Activated T-helper 1 cell treated with anti-CD3 and anti-CD28 coated beads, Interleukin-12 subunit alpha, Interleukin-12 subunit beta, Interleukin-2, Interleukin-4 antibody, amounts not matched to agents 30 ng/mL and 10 ng/mL and 1 ng/mL, durations not matched to agents 14 hours and 24 hours and 36 hours (primary cell): ENCODE measurements around the gene TSPAN11. TPM values are rescaled to one million over a fixed set of nuclear protein-coding genes. Genes with fewer than 3 reads are reported as not detected.

Experiments
- DNase-seq: peaks from one replicate; pipeline ENCODE4 v3.0.0; 2021; ENCODE audit warnings: low spot score
- H3K27ac Mint-ChIP-seq: one replicate; pipeline ENCODE4 v1.8.0; 2021; ENCODE audit warnings: mild to moderate bottlenecking, mixed read lengths
- H3K27me3 Mint-ChIP-seq: one replicate; pipeline ENCODE4 v1.8.0; 2022; ENCODE audit warnings: mild to moderate bottlenecking, moderate library complexity, mixed read lengths; ENCODE audit not compliant: insufficient read depth
- H3K36me3 Mint-ChIP-seq: one replicate; pipeline ENCODE4 v1.8.0; 2021; ENCODE audit warnings: low read depth, mixed read lengths
- H3K4me1 Mint-ChIP-seq: one replicate; pipeline ENCODE4 v1.8.0; 2021; ENCODE audit warnings: low read depth, mixed read lengths
- H3K4me3 Mint-ChIP-seq: one replicate; pipeline ENCODE4 v1.8.0; 2021; ENCODE audit warnings: mild to moderate bottlenecking, moderate library complexity, mixed read lengths
- H3K9me3 Mint-ChIP-seq: one replicate; pipeline ENCODE4 v1.8.0; 2021; ENCODE audit warnings: mixed read lengths
- intact Hi-C: fragments of 100-400 bp; cut with micrococcal nuclease; formaldehyde crosslinking; loops from one replicate; pipeline ENCODE4 v1.15.1; 2024
- total RNA-seq: library from RNA; stranded (reverse); gene quantifications from 2 replicates; pipeline ENCODE4 v1.2.3, GENCODE V29; 2022

TSPAN11 gene
- total RNA-seq, 1 donor from 2014 or later: not detected

DNA sequence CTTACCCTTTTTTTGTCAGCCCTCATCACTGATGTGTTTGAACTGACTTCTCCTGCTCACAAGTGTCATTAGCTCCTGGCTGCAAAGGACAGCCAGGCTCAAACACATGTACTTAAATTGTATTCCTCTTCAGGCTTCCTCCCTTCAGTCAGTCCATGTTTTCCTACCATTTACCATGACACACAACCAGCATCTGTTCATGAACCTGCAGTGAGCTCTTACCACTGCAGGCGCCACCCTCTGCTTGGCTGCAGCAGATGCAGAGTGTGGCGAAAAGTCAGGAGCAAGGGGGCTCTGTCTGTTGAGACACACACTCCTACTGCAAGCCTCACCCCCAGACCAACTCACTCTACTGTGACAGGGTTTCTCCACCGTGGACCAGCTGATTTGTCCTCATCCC is 70.2 kb downstream of the TSPAN11 start:
- Mint-ChIP-seq H3K27me3 (peaks cover 2% of the 10 kb centered on the region), H3K4me1 (no peaks in the 10 kb centered on the region), H3K9me3 (no peaks in the 10 kb centered on the region), H3K36me3 (no peaks in the 10 kb centered on the region), H3K27ac (no peak overlapping the region), H3K4me3 (no peak overlapping the region)
- intact Hi-C loops: no loop called here
- no peak for DNase-seq

DNA sequence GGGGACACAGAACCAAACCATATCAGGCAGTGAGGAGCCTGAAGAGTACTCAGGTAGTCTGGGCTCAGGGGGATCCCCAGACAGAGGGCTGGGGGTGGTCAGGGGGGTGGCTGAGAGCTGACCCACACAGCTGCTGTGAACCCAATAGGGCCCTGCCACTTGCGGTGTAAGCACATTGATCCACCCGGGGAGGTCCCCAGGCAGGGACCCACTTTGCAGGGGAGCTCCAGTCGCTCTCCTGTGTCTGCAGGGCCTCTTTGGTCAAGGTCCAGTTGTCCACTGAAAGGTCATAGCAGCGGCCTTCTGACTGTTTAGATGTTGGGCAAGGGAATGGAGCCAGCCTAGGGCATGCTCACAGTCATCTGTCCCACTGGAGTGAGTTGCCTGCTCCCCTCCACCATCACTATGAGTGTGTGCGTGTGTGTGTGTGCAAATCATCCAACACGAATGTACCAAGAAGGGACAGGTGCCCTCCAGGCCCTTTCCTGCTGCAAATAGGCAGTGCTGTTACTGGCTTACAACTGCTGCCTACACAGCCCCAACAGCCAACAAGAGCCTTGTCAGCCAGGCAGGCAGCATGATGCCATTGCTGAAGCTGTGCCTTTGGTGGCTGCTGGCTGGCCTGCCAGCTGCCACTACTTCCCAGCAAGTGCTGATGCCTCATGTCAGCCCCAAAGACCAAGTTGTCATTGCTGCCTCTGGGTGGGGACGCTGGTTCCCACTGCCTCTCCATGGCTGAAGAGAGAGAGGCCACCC is 71.3 kb downstream of the TSPAN11 start:
- intact Hi-C loops: no loop called here
- DNase-seq: no peak
- Mint-ChIP-seq H3K4me1 (no peaks in the 10 kb centered on the region), H3K9me3 (no peaks in the 10 kb centered on the region), H3K36me3 (no peaks in the 10 kb centered on the region), H3K4me3 (no peak overlapping the region), H3K27ac (no peak overlapping the region), H3K27me3 (peaks cover 2% of the 10 kb centered on the region)

DNA sequence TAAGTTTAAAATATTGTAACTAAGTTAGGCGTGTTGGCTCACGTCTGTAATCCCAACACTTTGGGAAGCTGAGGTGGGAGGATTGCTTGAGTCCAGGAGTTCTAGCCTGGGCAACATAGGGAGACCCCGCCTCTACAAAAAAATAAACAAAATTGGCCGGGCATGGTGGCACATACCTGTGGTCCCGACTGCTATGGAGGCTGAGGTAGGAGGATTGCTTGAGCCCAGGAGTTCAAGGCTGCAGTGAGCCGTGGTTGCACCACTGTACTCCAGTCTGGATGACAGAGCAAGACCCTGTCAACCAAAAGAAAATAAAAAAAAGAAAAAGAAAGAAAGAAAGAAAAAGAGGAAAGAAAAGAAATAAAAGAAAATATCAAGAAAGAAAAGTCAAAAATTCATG is 72.5 kb downstream of the TSPAN11 start:
- H3K27ac Mint-ChIP-seq: no peak overlapping the region
- no peaks in the 10 kb centered on the region for H3K4me1 Mint-ChIP-seq
- no peak for DNase-seq
- no peaks in the 10 kb centered on the region for H3K36me3 Mint-ChIP-seq
- intact Hi-C loops: no loop called here
- H3K27me3 Mint-ChIP-seq: peaks cover 2% of the 10 kb centered on the region
- no peak overlapping the region for H3K4me3 Mint-ChIP-seq
- H3K9me3 Mint-ChIP-seq: no peaks in the 10 kb centered on the region

DNA sequence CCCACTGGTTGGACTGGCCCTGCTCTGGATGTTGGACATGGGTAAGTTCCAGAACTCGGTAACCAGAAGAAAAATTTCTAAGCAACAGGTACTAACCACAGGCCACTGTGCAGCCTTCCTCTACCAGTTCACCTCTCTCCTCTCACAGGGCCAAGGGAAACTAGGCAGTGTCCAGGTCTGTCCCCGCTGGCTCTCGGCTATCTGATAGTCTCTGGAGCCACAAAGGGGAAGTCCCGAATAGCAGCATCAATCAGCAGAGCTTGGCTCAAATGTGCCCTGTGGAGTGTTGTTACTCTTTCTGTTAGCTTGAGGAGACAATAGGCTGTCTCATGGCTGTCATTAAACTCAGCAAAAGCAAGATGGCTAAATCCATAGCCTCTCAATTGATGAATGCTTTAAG is 73.2 kb downstream of the TSPAN11 start:
- DNase-seq: no peak
- peaks cover 2% of the 10 kb centered on the region for H3K27me3 Mint-ChIP-seq
- no peaks in the 10 kb centered on the region for H3K36me3 Mint-ChIP-seq
- intact Hi-C loops: no loop called here
- no peak overlapping the region for H3K4me3 Mint-ChIP-seq
- no peaks in the 10 kb centered on the region for H3K9me3 Mint-ChIP-seq
- no peaks in the 10 kb centered on the region for H3K4me1 Mint-ChIP-seq
- no peak overlapping the region for H3K27ac Mint-ChIP-seq

DNA sequence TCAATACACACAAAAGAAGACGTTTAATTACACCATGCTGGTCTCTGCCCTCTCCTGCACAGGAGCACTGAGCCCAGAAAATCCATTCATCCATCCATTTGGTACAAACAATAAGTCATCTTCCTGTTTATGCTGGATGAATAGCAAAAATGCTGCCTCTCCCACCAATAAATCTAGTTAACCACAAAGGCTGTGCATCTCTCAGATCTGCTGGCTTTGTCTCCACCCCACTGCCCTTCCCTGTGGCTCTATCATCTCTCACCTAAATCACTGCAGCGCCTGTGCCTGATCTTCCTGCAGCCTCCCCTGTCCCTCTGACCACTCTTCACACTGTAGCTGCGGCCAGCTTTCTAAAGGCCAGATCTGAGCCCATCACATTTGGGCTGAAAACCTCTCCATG is 74.2 kb downstream of the TSPAN11 start:
- H3K4me3 Mint-ChIP-seq: no peak overlapping the region
- no peaks in the 10 kb centered on the region for H3K4me1 Mint-ChIP-seq
- intact Hi-C loops: no loop called here
- peaks cover 2% of the 10 kb centered on the region for H3K27me3 Mint-ChIP-seq
- DNase-seq: no peak
- no peaks in the 10 kb centered on the region for H3K9me3 Mint-ChIP-seq
- no peak overlapping the region for H3K27ac Mint-ChIP-seq
- no peaks in the 10 kb centered on the region for H3K36me3 Mint-ChIP-seq

DNA sequence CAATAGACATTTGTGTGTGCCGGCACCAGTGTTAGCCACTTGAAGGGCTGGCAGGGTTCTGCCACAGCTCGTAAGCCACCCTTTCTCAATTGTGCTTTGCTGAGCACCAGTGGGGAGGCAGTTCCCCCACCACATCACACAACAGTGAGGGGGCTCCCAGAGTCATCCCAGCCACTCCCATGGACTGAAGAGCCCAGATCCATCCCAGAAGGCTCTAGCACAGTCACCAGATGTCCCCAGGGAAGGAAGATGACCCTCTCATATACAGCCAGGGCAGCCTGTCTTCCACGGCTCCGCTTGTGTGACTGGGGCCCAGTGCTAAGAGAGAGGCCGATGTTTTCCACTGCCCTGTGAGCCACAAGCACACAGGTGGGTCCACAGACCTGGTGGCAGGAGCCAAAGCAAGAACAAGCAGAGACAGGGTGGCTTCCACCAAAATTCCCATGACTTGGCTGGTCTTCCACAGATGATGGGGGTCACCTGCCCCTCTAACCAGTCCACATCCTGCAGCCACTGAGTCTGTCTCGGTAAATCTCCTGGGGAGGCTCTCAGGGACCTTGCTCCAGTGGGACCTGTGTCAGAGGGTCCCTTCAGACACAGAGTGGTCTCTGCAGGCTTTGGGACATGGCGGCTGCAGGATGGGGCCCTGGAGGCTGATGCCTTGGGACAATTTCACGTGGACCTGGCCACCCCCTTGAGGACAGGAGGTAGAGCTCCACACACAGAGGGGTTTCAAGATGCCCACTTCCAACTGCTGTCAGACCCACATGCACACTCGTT is 75.2 kb downstream of the TSPAN11 start:
- no peaks in the 10 kb centered on the region for H3K36me3 Mint-ChIP-seq
- intact Hi-C loops: no loop called here
- no peak overlapping the region for H3K27ac Mint-ChIP-seq
- peaks cover 2% of the 10 kb centered on the region for H3K27me3 Mint-ChIP-seq
- no peak overlapping the region for H3K4me3 Mint-ChIP-seq
- DNase-seq: no peak
- no peaks in the 10 kb centered on the region for H3K4me1 Mint-ChIP-seq
- no peaks in the 10 kb centered on the region for H3K9me3 Mint-ChIP-seq

DNA sequence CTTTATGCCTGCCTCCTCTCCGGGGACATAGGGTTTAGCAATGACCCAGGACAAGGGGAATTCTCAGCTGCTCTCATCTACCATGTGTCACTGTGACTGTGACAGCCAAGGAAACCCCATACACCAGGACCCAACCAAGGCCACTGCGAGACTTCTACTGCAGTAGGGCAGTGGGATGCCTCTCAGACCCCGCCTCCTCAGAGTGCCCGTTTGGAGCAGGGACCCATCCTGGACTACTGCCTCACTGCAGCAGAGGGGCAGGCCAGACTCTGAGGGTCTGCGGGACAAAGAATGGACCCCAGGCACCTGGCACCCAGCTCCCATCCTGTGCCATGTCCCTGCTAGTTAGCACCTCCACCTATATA is 75.8 kb downstream of the TSPAN11 start:
- H3K9me3 Mint-ChIP-seq: no peaks in the 10 kb centered on the region
- no peaks in the 10 kb centered on the region for H3K36me3 Mint-ChIP-seq
- DNase-seq: no peak
- no peak overlapping the region for H3K4me3 Mint-ChIP-seq
- peaks cover 2% of the 10 kb centered on the region for H3K27me3 Mint-ChIP-seq
- H3K27ac Mint-ChIP-seq: no peak overlapping the region
- no peaks in the 10 kb centered on the region for H3K4me1 Mint-ChIP-seq
- intact Hi-C loops: no loop called here

DNA sequence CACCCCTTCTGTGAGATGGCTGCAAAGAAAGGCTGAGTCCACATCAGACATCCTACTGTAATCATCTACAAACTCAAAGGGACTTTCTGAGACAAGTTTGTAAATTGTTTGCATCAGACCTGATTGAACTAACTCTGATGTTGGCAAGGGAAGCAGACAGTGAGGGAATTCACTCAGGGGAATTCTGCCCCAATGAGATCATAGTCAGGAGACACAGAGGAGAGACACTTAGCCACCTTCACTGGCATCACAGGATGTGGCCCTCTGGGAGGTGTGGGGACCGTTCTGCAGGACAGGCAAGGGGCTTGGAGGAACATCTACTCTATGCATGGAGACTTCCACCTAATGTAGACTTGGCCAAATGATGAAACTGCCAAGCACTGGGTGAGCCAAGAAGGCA is 76.5 kb downstream of the TSPAN11 start:
- Mint-ChIP-seq H3K27me3 (peaks cover 2% of the 10 kb centered on the region), H3K4me1 (no peaks in the 10 kb centered on the region), H3K4me3 (no peak overlapping the region)

DNA sequence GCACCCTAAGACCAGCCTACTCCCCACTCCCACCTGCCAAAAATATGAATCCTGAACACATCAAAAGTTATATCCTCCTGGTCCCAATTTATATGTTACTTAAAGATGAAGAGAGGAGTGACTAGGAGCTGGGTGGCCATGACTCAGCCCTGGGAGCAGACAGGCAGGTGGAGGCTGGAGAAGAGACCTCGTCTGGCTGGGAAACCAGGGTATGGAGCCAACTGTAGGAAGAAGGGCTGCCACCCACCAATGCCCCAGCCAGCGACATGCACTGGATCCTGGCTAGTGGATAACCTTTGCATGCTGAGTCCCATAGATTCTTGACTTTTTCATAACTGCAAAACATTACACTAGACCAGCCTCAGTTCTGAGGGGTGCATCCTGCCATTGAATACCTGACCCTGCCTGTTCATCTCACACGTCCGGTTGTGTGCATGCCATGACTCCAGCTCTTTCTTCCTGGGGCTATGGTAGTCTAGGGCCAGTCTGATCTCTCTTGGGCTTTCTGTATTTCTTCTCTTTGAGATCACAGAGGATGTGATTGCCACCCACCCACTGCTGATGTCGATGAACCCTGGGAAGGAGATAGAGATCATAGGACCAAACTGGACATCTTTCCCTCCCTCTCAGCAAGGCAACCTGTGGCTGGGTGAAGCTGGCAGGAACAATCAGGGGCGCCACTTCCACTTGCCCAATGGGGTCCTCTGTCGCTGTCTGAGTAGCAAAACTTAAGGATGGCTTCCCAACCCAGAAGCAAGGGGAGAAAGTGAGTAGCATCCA is 77.5 kb downstream of the TSPAN11 start:
- Mint-ChIP-seq H3K36me3 (no peaks in the 10 kb centered on the region), H3K27me3 (peaks cover 2% of the 10 kb centered on the region), H3K4me1 (no peaks in the 10 kb centered on the region), H3K27ac (no peak overlapping the region), H3K9me3 (no peaks in the 10 kb centered on the region), H3K4me3 (no peak overlapping the region)
- DNase-seq: no peak
- intact Hi-C loops: no loop called here

More for the DNA sequence above, 76.5 kb downstream of the TSPAN11 start:
- Mint-ChIP-seq H3K27ac (no peak overlapping the region), H3K9me3 (no peaks in the 10 kb centered on the region), H3K36me3 (no peaks in the 10 kb centered on the region)
- intact Hi-C loops: no loop called here
- DNase-seq: no peak

DNA sequence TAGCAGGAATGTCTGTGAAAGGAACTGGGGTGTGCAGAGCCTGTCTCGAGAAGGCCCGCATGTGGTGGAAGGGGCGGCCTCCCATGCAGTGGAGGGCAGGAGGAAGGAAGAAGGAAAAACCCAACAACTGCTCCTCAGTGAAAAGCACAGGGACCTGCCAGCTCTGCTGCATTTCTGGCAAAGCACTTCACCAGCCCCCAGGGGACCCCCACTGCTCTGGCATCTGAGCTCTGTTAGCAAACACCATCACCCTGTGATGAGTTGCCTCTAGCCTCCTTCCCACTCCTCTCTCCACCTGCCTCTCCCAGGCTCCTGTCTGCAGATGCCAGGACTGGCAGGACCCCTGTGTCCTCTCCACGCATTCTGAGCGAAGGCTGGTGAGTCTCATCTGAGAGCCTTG is 78.1 kb downstream of the TSPAN11 start:
- DNase-seq: no peak
- no peaks in the 10 kb centered on the region for H3K36me3 Mint-ChIP-seq
- H3K27me3 Mint-ChIP-seq: no peaks in the 10 kb centered on the region
- intact Hi-C loops: no loop called here
- H3K4me3 Mint-ChIP-seq: no peak overlapping the region
- H3K9me3 Mint-ChIP-seq: no peaks in the 10 kb centered on the region
- no peak overlapping the region for H3K27ac Mint-ChIP-seq
- no peaks in the 10 kb centered on the region for H3K4me1 Mint-ChIP-seq

DNA sequence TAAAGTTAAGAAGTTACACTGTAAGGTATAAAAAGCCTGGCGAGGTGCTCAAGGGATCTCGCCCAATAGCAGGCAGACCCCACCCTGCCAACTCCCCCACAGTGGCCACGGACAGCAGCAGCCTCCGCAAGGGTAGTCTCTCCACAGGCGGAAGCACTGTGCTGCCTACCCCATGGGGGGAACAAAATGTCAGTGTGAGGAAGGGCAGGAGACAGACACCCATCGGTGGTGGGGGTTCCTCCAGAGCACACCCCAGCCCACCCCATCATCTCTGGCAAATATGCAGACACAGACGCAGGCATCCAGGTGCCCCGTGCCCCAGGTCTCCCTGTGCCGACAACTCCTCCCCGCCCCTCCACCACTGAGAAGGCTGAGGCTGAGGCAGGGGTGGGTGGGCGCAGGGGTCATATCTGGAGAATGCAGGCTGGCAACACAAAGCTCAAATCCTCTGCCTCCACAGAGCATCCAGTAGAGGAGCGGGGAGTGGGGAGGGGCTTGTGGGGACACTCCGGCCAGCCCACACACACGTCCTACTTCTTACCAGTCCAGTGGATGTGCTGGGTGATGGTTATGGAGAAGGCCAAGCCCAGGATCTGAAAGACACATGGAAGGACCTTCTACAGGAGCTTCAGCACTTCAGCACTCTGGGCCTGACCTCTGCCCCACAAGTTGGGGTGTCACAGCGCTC is 78.9 kb downstream of the TSPAN11 start:
- Mint-ChIP-seq H3K36me3 (no peaks in the 10 kb centered on the region), H3K9me3 (no peaks in the 10 kb centered on the region), H3K4me1 (no peaks in the 10 kb centered on the region), H3K27me3 (peaks cover 1% of the 10 kb centered on the region), H3K4me3 (no peak overlapping the region), H3K27ac (no peak overlapping the region)
- intact Hi-C loops: no loop called here
- no peak for DNase-seq

DNA sequence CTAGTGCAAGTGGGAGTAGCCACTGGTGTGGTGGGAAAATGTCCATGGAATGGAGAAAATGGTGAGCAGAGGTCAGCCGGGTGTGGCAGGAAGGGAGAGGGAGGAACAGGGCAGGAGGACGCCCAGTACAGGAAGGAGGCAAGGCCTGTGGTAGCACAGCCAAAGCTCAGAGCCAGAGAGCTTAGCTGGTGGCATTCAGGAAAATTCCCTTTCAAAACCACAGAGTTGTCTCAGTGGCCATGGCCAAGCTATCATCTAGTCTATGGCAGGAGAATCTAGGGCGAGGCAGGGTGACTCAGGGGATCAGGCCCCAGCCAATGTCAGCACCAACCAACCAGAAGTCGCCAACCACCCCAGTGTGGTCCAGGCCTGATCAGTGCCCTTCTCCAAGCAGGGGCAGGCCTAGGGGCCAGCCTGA is 79.4 kb downstream of the TSPAN11 start:
- Mint-ChIP-seq H3K4me3 (no peak overlapping the region), H3K9me3 (no peaks in the 10 kb centered on the region), H3K27me3 (peaks cover 1% of the 10 kb centered on the region), H3K4me1 (no peaks in the 10 kb centered on the region), H3K27ac (no peak overlapping the region), H3K36me3 (no peaks in the 10 kb centered on the region)
- no peak for DNase-seq
- intact Hi-C loops: no loop called here
